A549 (cell line): ENCODE measurements around the gene TESK2. TPM values are rescaled to one million over a fixed set of nuclear protein-coding genes. Genes with fewer than 3 reads are reported as not detected.

Source experiments
- ATAC-seq, 2 experiments: fragments of 200-7000 bp in 1 of 2; fragments of >200 bp in 1 of 2; cut with Nextera tagmentation in 1 of 2; cut with Tn5 transposase in 1 of 2; 3 replicates each; pipeline versions ENCODE4 v1.8.0 to v1.9.1; 2018 to 2020; ENCODE audit warnings: mild to moderate bottlenecking in 1 of 2, moderate library complexity in 1 of 2
- CTCF ChIA-PET: fragments of 300-600 bp; sonication (Branson Sonifier 250); formaldehyde crosslinking; extraction: SDS; loops from one replicate; lab custom pipeline; 2021; ENCODE audit warnings: antibody characterized with exemption, inconsistent platforms; lab: Yijun Ruan, JAX
- POLR2A ChIA-PET: fragments of 350-600 bp; formaldehyde crosslinking; extraction: SDS; loops from one replicate; lab custom pipeline; 2021; ENCODE audit warnings: antibody characterized with exemption, inconsistent platforms; lab: Yijun Ruan, JAX
- DNase-seq, 2 experiments: peaks; one replicate each; pipeline versions ENCODE4 v3.0.0 to v3.0.0-alpha.2; 2011 to 2016; ENCODE audit warnings: low read depth in 1 of 2, low spot score in 1 of 2
- FAIRE-seq: peaks from 2 replicates; lab custom pipeline; 2011; peaks lifted over from hg19 to GRCh38; lab: Jason Lieb, UNC
- H3K27ac ChIP-seq, 2 experiments: fragments of >200 bp; sonication (Bioruptor Twin); formaldehyde crosslinking; 3 replicates each; pipeline ENCODE4 v1.5.1; 2016 to 2017
- H3K4me1 ChIP-seq: fragments of >200 bp; sonication (Bioruptor Twin); formaldehyde crosslinking; 3 replicates; pipeline ENCODE4 v1.6.1; 2016
- H3K4me2 ChIP-seq: fragments of >200 bp; sonication (Bioruptor Twin); formaldehyde crosslinking; 3 replicates; pipeline ENCODE4 v1.6.1; 2016
- H3K4me3 ChIP-seq: fragments of >200 bp; sonication (Bioruptor Twin); formaldehyde crosslinking; 3 replicates; pipeline ENCODE4 v1.5.1; 2016
- H3K9me3 ChIP-seq: fragments of >200 bp; sonication (Bioruptor Twin); formaldehyde crosslinking; 3 replicates; pipeline ENCODE4 v1.6.1; 2016
- CTCF ChIP-seq: fragments of >200 bp; sonication (Bioruptor Twin); formaldehyde crosslinking; IDR thresholded peaks from 3 replicates; pipeline ENCODE4 v1.5.1; 2016
- FOSB ChIP-seq: fragments of 250-450 bp; sonication (Bioruptor Pico); IDR thresholded peaks from 2 replicates; pipeline ENCODE4 v1.5.0; 2020; ENCODE audit warnings: mild to moderate bottlenecking, moderate library complexity
- GATA3 ChIP-seq: IDR thresholded peaks from 2 replicates; pipeline ENCODE4 v1.6.1; 2012; ENCODE audit warnings: borderline replicate concordance
- HES2 ChIP-seq: fragments of >200 bp; sonication (Bioruptor Twin); formaldehyde crosslinking; IDR thresholded peaks from 2 replicates; pipeline ENCODE4 v1.6.1; 2016
- HOXA7 ChIP-seq: fragments of 250-450 bp; sonication (Bioruptor Pico); IDR thresholded peaks from 2 replicates; pipeline ENCODE4 v1.5.0; 2020; ENCODE audit warnings: mild to moderate bottlenecking, moderate library complexity
- JUN ChIP-seq, 2 experiments: fragments of >200 bp; sonication (Bioruptor Twin); formaldehyde crosslinking; IDR thresholded peaks; 2 replicates in 1 of 2; 3 replicates in 1 of 2; pipeline ENCODE4 v1.6.1; 2016 to 2017
- KDM5A ChIP-seq: fragments of 200-600 bp; sonication (generic); IDR thresholded peaks from 2 replicates; pipeline ENCODE4 v1.6.1; 2016; ENCODE audit warnings: antibody characterized with exemption, mild to moderate bottlenecking
- MAFK ChIP-seq: fragments of 450-650 bp; IDR thresholded peaks from 2 replicates; pipeline ENCODE4 v1.6.1; 2014; ENCODE audit not compliant: partially characterized antibody
- MAZ ChIP-seq: fragments of 150-350 bp; IDR thresholded peaks from 2 replicates; pipeline ENCODE4 v1.6.1; 2014; ENCODE audit warnings: antibody characterized with exemption, low read depth, low read length, borderline replicate concordance
- NFE2L2 ChIP-seq: fragments of 150-350 bp; conservative IDR thresholded peaks from 2 replicates; pipeline ENCODE4 v1.6.1; 2014; ENCODE audit warnings: low read length
- NPAS2 ChIP-seq: fragments of 250-450 bp; sonication (Bioruptor Pico); IDR thresholded peaks from 2 replicates; pipeline ENCODE4 v1.8.0; 2022; ENCODE audit warnings: mild to moderate bottlenecking, moderate library complexity, borderline replicate concordance
- POLR2A ChIP-seq: IDR thresholded peaks from 2 replicates; pipeline ENCODE4 v1.6.1; 2012; ENCODE audit warnings: mild to moderate bottlenecking, low read length
- RAD21 ChIP-seq, 2 experiments: fragments of >200 bp in 1 of 2; sonication (Bioruptor Twin) in 1 of 2; formaldehyde crosslinking in 1 of 2; IDR thresholded peaks in 1 of 2; conservative IDR thresholded peaks in 1 of 2; 2 replicates in 1 of 2; 3 replicates in 1 of 2; pipeline ENCODE4 v1.6.1; 2012 to 2018; ENCODE audit warnings: inconsistent platforms in 1 of 2
- SMC3 ChIP-seq: fragments of >200 bp; sonication (Bioruptor Twin); formaldehyde crosslinking; IDR thresholded peaks from 3 replicates; pipeline ENCODE4 v1.6.1; 2018; ENCODE audit warnings: inconsistent platforms
- TP53 ChIP-seq: fragments of 250-450 bp; sonication (Bioruptor Pico); IDR thresholded peaks from 2 replicates; pipeline ENCODE4 v1.5.0; 2021; ENCODE audit warnings: mild to moderate bottlenecking, moderate library complexity
- ZFP36 ChIP-seq: fragments of 450-650 bp; IDR thresholded peaks from 2 replicates; pipeline ENCODE4 v1.6.1; 2014; ENCODE audit warnings: borderline replicate concordance; ENCODE audit not compliant: partially characterized antibody
- ZSCAN20 ChIP-seq: fragments of 250-450 bp; sonication (Bioruptor Pico); IDR thresholded peaks from 2 replicates; pipeline ENCODE4 v1.8.0; 2022; ENCODE audit warnings: mild to moderate bottlenecking, moderate library complexity
- WGBS: methylation state at CpG from one replicate; pipeline ENCODE4 v1.1.6; 2017; ENCODE audit errors: missing lambda C conversion rate; 5-methylcytosine and 5-hydroxymethylcytosine counted together
- polyA plus RNA-seq, 4 experiments: library from polyadenylated mRNA; depleted of rRNA in 3 of 4; stranded (reverse); fragments of >200 nt; fragmentation: RNase III in 1 of 4; extraction: RNeasy Plus Mini Kit Qiagen cat#74134 plus additional on column Dnase treatment in 1 of 4; gene quantifications; 2 replicates in 3 of 4; 3 replicates in 1 of 4; pipeline ENCODE4 v1.2.3, GENCODE V29; 2011 to 2017

The TESK2 gene
- polyA plus RNA-seq, 2 of the 4 experiments (the other 2 are of a cell fraction), result 0.22 to 0.48 TPM

- no peak for TF ChIP-seq HES2
- H3K4me2 ChIP-seq, result no peak overlapping the region
- WGBS, result 80% methylated on average over 3 of the region's 3 CpGs
- H3K4me3 ChIP-seq, result no peak overlapping the region
- no peak for FAIRE-seq
- no peaks in the 10 kb centered on the region for H3K9me3 ChIP-seq
- CTCF ChIA-PET, result no interaction called here
- H3K27ac ChIP-seq, result no peak overlapping the region
- POLR2A ChIA-PET, result no interaction called here
- no peaks in the 10 kb centered on the region for H3K4me1 ChIP-seq
- no peak for ATAC-seq
- DNase-seq, result no peak
Measured at GRCh38 chr1:45442272-45442671, 48.7 kb downstream of the TESK2 start.

- ChIA-PET CTCF (interaction anchor here (1.1 kb wide), 1 partner anchor 75 kb away, joined by 3 read pairs; no protein-coding TSS in a partner anchor), POLR2A (no interaction called here)
Measured at GRCh38 chr1:45437323-45437722, 53.6 kb downstream of the TESK2 start.

GRCh38 chr1:45430490-45430889, 60.5 kb downstream of the TESK2 start:
- POLR2A ChIA-PET, result no interaction called here

More at GRCh38 chr1:45437323-45437722, 53.6 kb downstream of the TESK2 start:
- no peak for DNase-seq
- Histone ChIP-seq H3K9me3 (no peaks in the 10 kb centered on the region), H3K4me2 (no peak overlapping the region), H3K4me3 (no peak overlapping the region), H3K4me1 (no peaks in the 10 kb centered on the region), H3K27ac (no peak overlapping the region)
- TF ChIP-seq FOSB (CRISPR knock-in tag) (no peak), JUN (IDR thresholded peaks at IDR 0.05) (no peak), NPAS2 (CRISPR knock-in tag) (no peak), POLR2A (no peak), ZFP36 (no peak), SMC3 (no peak), GATA3 (no peak)
- no peak for FAIRE-seq
- no peak for ATAC-seq

GRCh38 chr1:45429561-45430159, 61.3 kb downstream of the TESK2 start:
- Histone ChIP-seq H3K4me3 (no peak overlapping the region), H3K4me1 (no peaks in the 10 kb centered on the region), H3K9me3 (no peaks in the 10 kb centered on the region), H3K27ac (no peak overlapping the region), H3K4me2 (no peak overlapping the region)
- 34% methylated on average over 4 of the region's 4 CpGs for WGBS
- ChIA-PET CTCF (no interaction called here), POLR2A (no interaction called here)
- FAIRE-seq, result no peak
- TF ChIP-seq MAZ (no peak), MAFK (no peak), HOXA7 (CRISPR knock-in tag) (no peak)
- no peak for ATAC-seq
- no peak for DNase-seq

More at GRCh38 chr1:45430490-45430889, 60.5 kb downstream of the TESK2 start:
- DNase-seq, result no peak
- H3K4me2 ChIP-seq, result no peak overlapping the region
- CTCF ChIA-PET, result interaction anchor here (0.5 to 1.2 kb wide), 2 partner anchors 37 to 62 kb away, joined by 3 read pairs; no protein-coding TSS in a partner anchor
- H3K4me1 ChIP-seq, result no peaks in the 10 kb centered on the region
- 77% methylated on average over 5 of the region's 5 CpGs for WGBS
- no peaks in the 10 kb centered on the region for H3K9me3 ChIP-seq
- H3K27ac ChIP-seq, result no peak overlapping the region
- no peak for TF ChIP-seq HOXA7 (CRISPR knock-in tag)
- TF ChIP-seq ZSCAN20, result no peak
- TF ChIP-seq CTCF, result no peak
- TF ChIP-seq JUN (IDR thresholded peaks at IDR 0.05), result no peak
- TF ChIP-seq RAD21 (conservative IDR thresholded peaks at IDR 0.05 in 1 of 2, IDR thresholded peaks at IDR 0.05 in 1 of 2), result no peak
- no peak for TF ChIP-seq NFE2L2
- TF ChIP-seq KDM5A, result no peak
- TF ChIP-seq TP53 (CRISPR knock-in tag), result no peak
- H3K4me3 ChIP-seq, result no peak overlapping the region
- no peak for ATAC-seq
- no peak for FAIRE-seq
